IMR-90 (cell line): ENCODE data around the gene SPTLC1. TPM values are rescaled to one million over a fixed set of nuclear protein-coding genes. Genes with fewer than 3 reads are reported as not detected.

Source experiments
- ATAC-seq: fragments of 200-7000 bp; cut with Tn5 transposase; 2 replicates; pipeline ENCODE4 v1.9.1; 2020; ENCODE audit warnings: low read depth, mild to moderate bottlenecking, moderate library complexity
- BruUV-seq: library from RNA; stranded (reverse); fragments of 400-500 nt; replicated peaks from 2 replicates; lab custom pipeline; 2021; lab: Mats Ljungman, UMichigan
- CTCF ChIA-PET: fragments of 300-600 bp; formaldehyde crosslinking; extraction: SDS; loops from one replicate; lab custom pipeline; 2021; ENCODE audit warnings: antibody characterized with exemption; lab: Yijun Ruan, JAX
- POLR2A ChIA-PET: fragments of 300-600 bp; sonication (Branson Sonifier 250); formaldehyde crosslinking; loops from one replicate; lab custom pipeline; 2022; ENCODE audit warnings: antibody characterized with exemption; ENCODE audit not compliant: unreplicated experiment; lab: Charles Lee
- DNase-seq: peaks from one replicate; pipeline ENCODE4 v3.0.0; 2013
- H2AFZ ChIP-seq: replicated peaks from 2 replicates; pipeline ENCODE3; 2013; ENCODE audit warnings: low read length, mild to moderate bottlenecking; ENCODE audit not compliant: poor library complexity
- H2AK5ac ChIP-seq: 2 replicates; pipeline ENCODE4 v1.6.1; 2013; ENCODE audit warnings: low read depth, low read length, inconsistent platforms
- H2AK9ac ChIP-seq: replicated peaks from 2 replicates; pipeline ENCODE3; 2013; ENCODE audit warnings: mild to moderate bottlenecking, low read depth, low read length, moderate library complexity; ENCODE audit not compliant: poor library complexity
- H2BK120ac ChIP-seq: 2 replicates; pipeline ENCODE4 v1.6.1; 2013; ENCODE audit warnings: low read depth, low read length, inconsistent platforms
- H2BK15ac ChIP-seq: 3 replicates; pipeline ENCODE4 v1.6.1; 2013; ENCODE audit warnings: low read depth, low read length, inconsistent platforms
- H2BK20ac ChIP-seq: 2 replicates; pipeline ENCODE4 v1.6.1; 2013; ENCODE audit warnings: low read depth, mild to moderate bottlenecking, inconsistent platforms, low read length, moderate library complexity
- H2BK5ac ChIP-seq: 2 replicates; pipeline ENCODE4 v1.6.1; 2013; ENCODE audit warnings: mild to moderate bottlenecking, low read depth, low read length, inconsistent platforms; ENCODE audit not compliant: poor library complexity, severe bottlenecking
- H3K14ac ChIP-seq: replicated peaks from 2 replicates; pipeline ENCODE4 v1.6.1; 2013; ENCODE audit warnings: low read depth, low read length, inconsistent platforms
- H3K18ac ChIP-seq: 2 replicates; pipeline ENCODE4 v1.6.1; 2013; ENCODE audit warnings: low read depth, low read length, control low read depth
- H3K23ac ChIP-seq: 2 replicates; pipeline ENCODE4 v1.6.1; 2013; ENCODE audit warnings: low read depth, low read length, inconsistent platforms
- H3K27ac ChIP-seq: 2 replicates; pipeline ENCODE4 v1.5.1; 2013; ENCODE audit warnings: mild to moderate bottlenecking, control low read depth, low read length; ENCODE audit not compliant: insufficient read depth
- H3K27me3 ChIP-seq: 2 replicates; pipeline ENCODE4 v1.6.1; 2013; ENCODE audit warnings: low read length; ENCODE audit not compliant: control insufficient read depth, insufficient read depth
- H3K36me3 ChIP-seq: 2 replicates; pipeline ENCODE4 v1.6.1; 2013; ENCODE audit warnings: low read length, mixed read lengths; ENCODE audit not compliant: control insufficient read depth, insufficient read depth
- H3K4ac ChIP-seq: 2 replicates; pipeline ENCODE4 v1.6.1; 2013; ENCODE audit warnings: low read depth, low read length, inconsistent platforms
- H3K4me1 ChIP-seq: 2 replicates; pipeline ENCODE4 v1.6.1; 2013; ENCODE audit warnings: low read length, mixed read lengths; ENCODE audit not compliant: control insufficient read depth, insufficient read depth
- H3K4me2 ChIP-seq: 2 replicates; pipeline ENCODE4 v1.6.1; 2013; ENCODE audit warnings: low read depth, mild to moderate bottlenecking, control low read depth, low read length, moderate library complexity
- H3K4me3 ChIP-seq: 2 replicates; pipeline ENCODE4 v1.5.1; 2013; ENCODE audit warnings: low read depth, mild to moderate bottlenecking, control low read depth, low read length, moderate library complexity; ENCODE audit not compliant: insufficient read depth
- H3K56ac ChIP-seq: 2 replicates; pipeline ENCODE4 v1.6.1; 2013; ENCODE audit warnings: low read length, inconsistent platforms; ENCODE audit not compliant: insufficient read depth; ENCODE audit errors: extremely low read depth
- H3K79me1 ChIP-seq, 2 experiments: 2 replicates each; pipeline ENCODE4 v1.6.1; 2013; ENCODE audit warnings: low read length in 2 of 2, inconsistent platforms in 1 of 2, low read depth in 1 of 2
- H3K9ac ChIP-seq: 2 replicates; pipeline ENCODE4 v1.6.1; 2013; ENCODE audit warnings: low read depth, low read length, control low read depth
- H3K9me1 ChIP-seq: 2 replicates; pipeline ENCODE4 v1.6.1; 2013; ENCODE audit warnings: low read length, inconsistent platforms; ENCODE audit not compliant: insufficient read depth
- H3K9me3 ChIP-seq: 2 replicates; pipeline ENCODE4 v1.6.1; 2013; ENCODE audit warnings: low read length; ENCODE audit not compliant: control insufficient read depth, insufficient read depth
- H4K20me1 ChIP-seq: 2 replicates; pipeline ENCODE4 v1.6.1; 2013; ENCODE audit warnings: low read length, inconsistent platforms; ENCODE audit not compliant: insufficient read depth
- H4K5ac ChIP-seq: 2 replicates; pipeline ENCODE4 v1.6.1; 2013; ENCODE audit warnings: mild to moderate bottlenecking, low read depth, low read length, control low read depth
- H4K8ac ChIP-seq, 2 experiments: 2 replicates each; pipeline ENCODE4 v1.6.1; 2013; ENCODE audit warnings: low read depth in 2 of 2, low read length in 2 of 2, control low read depth in 1 of 2, inconsistent platforms in 1 of 2
- H4K91ac ChIP-seq: 2 replicates; pipeline ENCODE4 v1.6.1; 2013; ENCODE audit warnings: low read depth, low read length, inconsistent platforms; ENCODE audit not compliant: insufficient read depth
- BHLHE40 ChIP-seq: fragments of 150-350 bp; IDR thresholded peaks from 2 replicates; pipeline ENCODE4 v1.6.1; 2016; ENCODE audit warnings: mild to moderate bottlenecking, low read depth, low read length
- CEBPB ChIP-seq: IDR thresholded peaks from 2 replicates; pipeline ENCODE4 v1.6.1; 2012; ENCODE audit warnings: low read depth, low read length, improper control_type of control experiment
- CHD1 ChIP-seq: IDR thresholded peaks from 2 replicates; pipeline ENCODE4 v1.6.1; 2012; ENCODE audit warnings: low read depth, low read length, improper control_type of control experiment
- CTCF ChIP-seq: conservative IDR thresholded peaks from 2 replicates; pipeline ENCODE4 v1.5.1; 2012; ENCODE audit warnings: mild to moderate bottlenecking, low read depth, low read length, improper control_type of control experiment
- ELK1 ChIP-seq: fragments of 150-350 bp; IDR thresholded peaks from 2 replicates; pipeline ENCODE4 v1.6.1; 2016; ENCODE audit warnings: low read depth, mild to moderate bottlenecking, low read length, moderate library complexity, borderline replicate concordance
- FOS ChIP-seq: fragments of 150-350 bp; IDR thresholded peaks from 2 replicates; pipeline ENCODE4 v1.6.1; 2016; ENCODE audit warnings: low read depth, low read length
- MAFK ChIP-seq: IDR thresholded peaks from 2 replicates; pipeline ENCODE4 v1.6.1; 2012; ENCODE audit warnings: low read depth, low read length, improper control_type of control experiment
- MAZ ChIP-seq: IDR thresholded peaks from 2 replicates; pipeline ENCODE4 v1.6.1; 2012; ENCODE audit warnings: low read depth, mild to moderate bottlenecking, low read length, improper control_type of control experiment, moderate library complexity, borderline replicate concordance
- MXI1 ChIP-seq: IDR thresholded peaks from 2 replicates; pipeline ENCODE4 v1.6.1; 2012; ENCODE audit warnings: low read depth, mild to moderate bottlenecking, low read length, moderate library complexity, borderline replicate concordance
- NFE2L2 ChIP-seq: fragments of 150-350 bp; IDR thresholded peaks from 2 replicates; pipeline ENCODE4 v1.6.1; 2016; ENCODE audit warnings: low read depth, mild to moderate bottlenecking, low read length
- POLR2A ChIP-seq: IDR thresholded peaks from 2 replicates; pipeline ENCODE4 v1.6.1; 2012; ENCODE audit warnings: mild to moderate bottlenecking, low read depth, low read length
- RAD21 ChIP-seq: IDR thresholded peaks from 2 replicates; pipeline ENCODE4 v1.6.1; 2012; ENCODE audit warnings: low read length, improper control_type of control experiment
- RCOR1 ChIP-seq: IDR thresholded peaks from 2 replicates; pipeline ENCODE4 v1.6.1; 2012; ENCODE audit warnings: mild to moderate bottlenecking, low read length, improper control_type of control experiment; ENCODE audit not compliant: insufficient replicate concordance
- RFX5 ChIP-seq: IDR thresholded peaks from 2 replicates; pipeline ENCODE4 v1.8.0; 2012; ENCODE audit warnings: low read depth, mild to moderate bottlenecking, low read length, moderate library complexity
- SMC3 ChIP-seq: fragments of 150-350 bp; IDR thresholded peaks from 2 replicates; pipeline ENCODE4 v1.6.1; 2016; ENCODE audit warnings: low read depth, mild to moderate bottlenecking, antibody characterized with exemption, low read length, moderate library complexity
- USF2 ChIP-seq: fragments of 150-350 bp; IDR thresholded peaks from 2 replicates; pipeline ENCODE4 v1.6.1; 2017; ENCODE audit warnings: mild to moderate bottlenecking, antibody characterized with exemption, low read length, low read depth
- WGBS, 2 experiments: methylation state at CpG; one replicate each; pipeline versions ENCODE4 v1.1.5 to v1.1.7; 2013; ENCODE audit warnings: missing lambda C conversion rate in 2 of 2; ENCODE audit not compliant: insufficient read length in 1 of 2; ENCODE audit errors: extremely low coverage in 2 of 2; 5-methylcytosine and 5-hydroxymethylcytosine counted together
- dilution Hi-C: fragments of 300-500 bp; cut with HindIII; formaldehyde crosslinking; loops from one replicate; pipeline ENCODE4 v1.14.3; 2018; ENCODE audit warnings: low sequenced_read_pairs; ENCODE audit not compliant: unreplicated experiment
- in situ Hi-C: fragments of 300-500 bp; cut with MboI; formaldehyde crosslinking; loops from 3 replicates; pipeline ENCODE4 v1.14.3; 2019; ENCODE audit warnings: low sequenced_read_pairs, inconsistent platforms, mixed read lengths
- intact Hi-C: fragments of 100-400 bp; cut with micrococcal nuclease; formaldehyde crosslinking; loops from 2 replicates; pipeline ENCODE4 v1.10.0; 2022
- polyA plus RNA-seq, 3 experiments: library from polyadenylated mRNA; depleted of rRNA; stranded (reverse); fragments of >200 nt; gene quantifications; 2 replicates each; pipeline ENCODE4 v1.2.3, GENCODE V29; 2012; ENCODE audit warnings: low replicate concordance in 1 of 3
- total RNA-seq: library from RNA; depleted of rRNA; stranded (reverse); fragments of >200 nt; gene quantifications from 2 replicates; pipeline ENCODE4 v1.2.3, GENCODE V29; 2012

The SPTLC1 gene
- total and polyA plus RNA-seq, 2 of the 4 experiments (the other 2 are of a cell fraction), result 65.7 to 92.7 TPM

- Histone ChIP-seq H4K8ac (no peak overlapping the region), H3K4me2 (no peak overlapping the region), H3K36me3 (no peaks in the 10 kb centered on the region), H2AK9ac (no peak overlapping the region), H3K4me1 (no peaks in the 10 kb centered on the region), H4K5ac (no peak overlapping the region), H3K18ac (no peak overlapping the region), H2BK15ac (no peak overlapping the region), H3K9me1 (no peaks in the 10 kb centered on the region), H3K23ac (no peak overlapping the region), H2BK20ac (no peak overlapping the region), H3K4me3 (no peak overlapping the region), H2AFZ (no peak overlapping the region), H4K20me1 (no peaks in the 10 kb centered on the region), H2AK5ac (no peak overlapping the region), H3K9ac (no peak overlapping the region), H3K79me1 (no peaks in the 10 kb centered on the region), H3K27me3 (no peaks in the 10 kb centered on the region), H4K91ac (no peak overlapping the region), H2BK120ac (no peak overlapping the region), H3K9me3 (no peaks in the 10 kb centered on the region), H3K14ac (no peak overlapping the region), H3K56ac (no peak overlapping the region), H3K27ac (no peak overlapping the region), H2BK5ac (no peak overlapping the region), H3K4ac (no peak overlapping the region)
- in situ Hi-C loops, result no loop called here
- no TSS peak for BruUV-seq
- ChIA-PET POLR2A (no interaction called here), CTCF (no interaction called here)
- TF ChIP-seq FOS (no peak), RCOR1 (no peak), POLR2A (no peak), USF2 (no peak), SMC3 (no peak), RAD21 (no peak), ELK1 (no peak), MXI1 (no peak), CTCF (no peak), NFE2L2 (no peak), CEBPB (no peak), CHD1 (no peak), RFX5 (no peak), BHLHE40 (no peak), MAFK (no peak), MAZ (no peak)
- dilution Hi-C loops, result no loop called here
- WGBS, 2 experiments, result 97% methylated on average over 6 of the region's 31 CpGs; no CpG with 5 or more reads in 1 of the 2 experiments
- no peak for ATAC-seq
- intact Hi-C loops, result no loop called here
- no peak for DNase-seq
Measured at GRCh38 chr9:92026206-92027002, 88.8 kb downstream of the SPTLC1 start.
